ENCODE results near the gene GRIFIN.

The GRIFIN gene

GRCh38 chr7:2514473-2515423 is 38.5 kb upstream of the GRIFIN start:
- no peak overlapping the region for H3K27ac ChIP-seq (ENCODE audit: low read depth, low read length)
- H3K27me3 ChIP-seq (ENCODE audit: control insufficient read depth, low read length) = peaks cover 21% of the 10 kb centered on the region
- H3K36me3 ChIP-seq (ENCODE audit: control insufficient read depth, low read length) = no peaks in the 10 kb centered on the region
- H3K9me2 ChIP-seq (replicated peaks; ENCODE audit: control insufficient read depth, low read length) = no peaks in the 10 kb centered on the region
- no peaks in the 10 kb centered on the region for H3K79me2 ChIP-seq (ENCODE audit: control insufficient read depth, low read length)
- no peak overlapping the region for H3K4me3 ChIP-seq (ENCODE audit: low read length)
- no peak overlapping the region for H3K4me2 ChIP-seq (ENCODE audit: low read length)
- H3F3A ChIP-seq (ENCODE audit: control insufficient read depth, insufficient read depth) = no peaks in the 10 kb centered on the region
- no peaks in the 10 kb centered on the region for H4K20me1 ChIP-seq (ENCODE audit: control insufficient read depth, insufficient read depth, low read depth, low read length)
- H3K9me3 ChIP-seq (ENCODE audit: control insufficient read depth, insufficient read depth, low read length) = no peaks in the 10 kb centered on the region
- H3K4me1 ChIP-seq (ENCODE audit: control insufficient read depth, low read length) = peaks cover 48% of the 10 kb centered on the region
- no peak for TF ChIP-seq CTCF (IDR thresholded peaks at IDR 0.05; ENCODE audit: low read depth, low read length, poor library complexity, severe bottlenecking)
- no peak for TF ChIP-seq EZH2phosphoT487 (IDR thresholded peaks at IDR 0.05; ENCODE audit: borderline replicate concordance, low read length)

GRCh38 chr7:2513702-2514101 is 37.5 kb upstream of the GRIFIN start:
- Histone ChIP-seq H3K4me2 (ENCODE audit: low read length) (no peak overlapping the region), H3K9me3 (ENCODE audit: control insufficient read depth, insufficient read depth, low read length) (no peaks in the 10 kb centered on the region), H3K27me3 (ENCODE audit: control insufficient read depth, low read length) (peaks cover 17% of the 10 kb centered on the region), H3K4me1 (ENCODE audit: control insufficient read depth, low read length) (peaks cover 53% of the 10 kb centered on the region), H3K4me3 (ENCODE audit: low read length) (no peak overlapping the region), H3F3A (ENCODE audit: control insufficient read depth, insufficient read depth) (peaks cover 5% of the 10 kb centered on the region; the same call in 1 of the 2 replicates), H3K9me2 (replicated peaks; ENCODE audit: control insufficient read depth, low read length) (no peaks in the 10 kb centered on the region), H4K20me1 (ENCODE audit: control insufficient read depth, insufficient read depth, low read depth, low read length) (no peaks in the 10 kb centered on the region), H3K27ac (ENCODE audit: low read depth, low read length) (no peak overlapping the region), H3K79me2 (ENCODE audit: control insufficient read depth, low read length) (no peaks in the 10 kb centered on the region), H3K36me3 (ENCODE audit: control insufficient read depth, low read length) (no peaks in the 10 kb centered on the region)
- no peak for TF ChIP-seq CTCF (IDR thresholded peaks at IDR 0.05; ENCODE audit: low read depth, low read length, poor library complexity, severe bottlenecking)
- TF ChIP-seq EZH2phosphoT487 (IDR thresholded peaks at IDR 0.05; ENCODE audit: borderline replicate concordance, low read length) = no peak

GRCh38 chr7:2512713-2513112 is 36.5 kb upstream of the GRIFIN start:
- no peaks in the 10 kb centered on the region for H3K79me2 ChIP-seq (ENCODE audit: control insufficient read depth, low read length)
- 0 out of 2 replicates have a peak overlapping the region, but pooled peaks have one; percentile 93 for H3K4me2 ChIP-seq (ENCODE audit: low read length)
- H3K4me3 ChIP-seq (ENCODE audit: low read length) = no peak overlapping the region
- no peaks in the 10 kb centered on the region for H3K9me2 ChIP-seq (replicated peaks; ENCODE audit: control insufficient read depth, low read length)
- peaks cover 55% of the 10 kb centered on the region for H3K4me1 ChIP-seq (ENCODE audit: control insufficient read depth, low read length)
- peaks cover 8% of the 10 kb centered on the region for H3F3A ChIP-seq (ENCODE audit: control insufficient read depth, insufficient read depth)
- H3K27ac ChIP-seq (ENCODE audit: low read depth, low read length) = no peak overlapping the region
- TF ChIP-seq CTCF (IDR thresholded peaks at IDR 0.05; ENCODE audit: low read depth, low read length, poor library complexity, severe bottlenecking) (no peak), EZH2phosphoT487 (IDR thresholded peaks at IDR 0.05; ENCODE audit: borderline replicate concordance, low read length) (no peak)
- no peaks in the 10 kb centered on the region for H3K9me3 ChIP-seq (ENCODE audit: control insufficient read depth, insufficient read depth, low read length)
- no peaks in the 10 kb centered on the region for H4K20me1 ChIP-seq (ENCODE audit: control insufficient read depth, insufficient read depth, low read depth, low read length)
- H3K27me3 ChIP-seq (ENCODE audit: control insufficient read depth, low read length) = peaks cover 12% of the 10 kb centered on the region
- H3K36me3 ChIP-seq (ENCODE audit: control insufficient read depth, low read length) = no peaks in the 10 kb centered on the region
